Activated naive CD4-positive, alpha-beta T cell treated with Interleukin-2 at 50 U/mL for 16 hours (primary cell): ENCODE data around the gene TANC1.

ENCODE experiments used
- DNase-seq: peaks from one replicate; pipeline ENCODE4 v3.0.0-alpha.2; 2020

TANC1 gene

GRCh38 chr2:158996378-158996993, 28.0 kb downstream of the TANC1 start:
- no peak for DNase-seq

DNA sequence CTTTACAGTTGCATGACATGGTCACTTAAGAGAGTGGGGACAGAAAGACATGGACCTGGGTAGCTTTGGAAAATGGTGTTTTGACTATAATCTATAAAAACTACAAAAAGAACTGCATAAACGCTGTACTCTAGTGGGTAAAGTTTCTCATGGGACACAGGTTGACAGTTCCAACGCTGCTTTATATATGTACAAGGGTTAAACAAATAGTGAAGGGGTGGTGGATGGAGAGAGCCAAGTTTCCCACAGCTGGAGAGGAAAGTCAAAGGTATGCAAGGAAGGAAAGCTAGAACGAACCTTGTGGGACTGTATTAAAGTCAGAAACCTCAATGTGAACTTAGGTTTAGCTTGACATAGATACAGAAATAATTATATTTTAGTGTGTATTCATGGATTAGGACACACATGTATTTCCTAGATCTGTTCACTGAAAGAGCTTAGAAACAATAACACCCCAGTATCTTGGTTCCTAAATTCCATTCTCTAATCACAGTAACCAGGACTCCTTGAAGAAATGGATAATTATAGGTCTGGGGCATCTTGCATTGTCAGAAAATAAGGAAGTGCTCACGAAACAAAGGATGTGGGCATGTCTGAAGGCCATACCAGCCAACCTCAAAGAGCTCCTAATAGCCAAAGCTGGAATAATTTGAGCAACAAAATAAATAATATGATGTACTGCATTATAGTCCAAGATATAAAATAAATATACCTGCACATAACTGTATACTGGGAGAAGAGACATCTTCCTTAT, 28.8 kb downstream of the TANC1 start:
- DNase-seq: no peak

- DNase-seq: no peak
These were observed 30.3 kb downstream of the TANC1 start for GRCh38 chr2:158998551-158999248.

GRCh38 chr2:158999458-158999857, 31.0 kb downstream of the TANC1 start:
- DNase-seq: no peak

DNA sequence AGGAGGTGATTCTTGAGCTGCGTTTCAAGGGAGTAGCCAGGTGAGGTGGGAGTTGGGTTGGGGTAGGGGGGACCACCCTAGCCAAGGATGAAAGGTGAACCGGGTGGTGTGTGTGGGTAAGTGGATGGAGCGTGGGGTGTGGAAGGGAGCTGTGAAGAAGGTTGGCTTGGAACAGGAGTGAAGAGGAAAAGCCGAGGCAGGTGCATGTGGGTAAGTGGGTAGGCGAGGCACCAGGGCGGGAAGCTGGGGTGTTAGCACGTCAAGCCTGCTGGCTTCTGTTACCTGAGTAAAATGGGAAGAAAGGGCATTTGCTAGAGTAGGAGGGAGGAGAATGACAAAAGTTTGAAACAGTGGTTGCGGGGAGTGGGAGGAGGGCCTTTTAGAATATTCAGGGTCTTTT, 31.6 kb downstream of the TANC1 start:
- no peak for DNase-seq

DNA sequence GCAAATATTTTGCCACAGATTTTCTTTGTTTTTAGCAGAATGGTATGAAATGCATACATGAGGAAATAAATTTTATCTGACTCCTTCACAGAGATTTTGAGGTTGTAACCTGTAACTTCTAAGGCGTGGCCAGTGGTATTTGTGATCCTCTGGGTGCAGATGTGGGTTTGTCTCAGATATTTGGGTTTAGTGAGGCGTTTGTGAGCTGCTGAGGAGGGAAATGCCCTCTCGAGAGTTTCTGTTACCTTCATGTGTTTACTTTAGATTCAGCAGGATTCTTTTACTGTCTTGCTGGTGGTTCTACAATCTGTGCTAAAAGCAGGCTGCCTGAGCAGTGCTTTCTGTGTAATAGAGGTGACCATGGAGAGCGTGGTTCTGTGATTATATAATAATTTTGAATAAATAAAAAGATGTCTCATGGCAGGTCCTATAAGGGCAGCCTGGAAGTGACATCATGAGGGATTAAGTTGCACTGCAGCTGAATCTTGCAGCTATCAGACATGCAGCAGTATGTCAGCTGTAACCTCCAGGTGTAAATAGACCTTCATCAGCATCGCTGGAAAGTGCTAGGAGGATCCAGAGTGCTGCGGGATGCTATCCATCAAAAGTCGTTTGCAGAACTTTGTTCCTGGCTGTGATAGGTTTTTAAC, 34.1 kb downstream of the TANC1 start:
- DNase-seq: no peak

- no peak for DNase-seq
These were observed 35.1 kb downstream of the TANC1 start for GRCh38 chr2:159003555-159003954.

- no peak for DNase-seq
These were observed 36.4 kb downstream of the TANC1 start for GRCh38 chr2:159004849-159005248.

DNA sequence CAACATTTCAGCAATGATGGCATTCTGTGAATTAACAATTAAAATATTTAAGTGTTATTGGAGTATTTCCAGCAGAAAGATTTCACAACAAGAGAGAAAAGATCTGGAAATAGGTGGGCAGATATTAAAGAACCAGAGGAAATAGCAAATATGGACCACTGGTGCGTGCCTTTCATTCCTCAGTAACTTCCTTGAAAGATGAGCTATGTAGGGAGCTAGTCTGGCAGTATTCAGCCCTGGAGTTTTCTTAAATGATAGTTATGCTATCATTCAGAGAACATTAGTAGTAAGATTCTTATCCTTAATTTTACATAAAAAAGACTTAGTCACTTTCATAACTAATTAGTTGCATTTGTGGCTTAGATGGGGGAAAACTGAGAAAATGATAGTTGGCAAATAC, 41.5 kb downstream of the TANC1 start:
- no peak for DNase-seq

GRCh38 chr2:159010340-159010739, 41.9 kb downstream of the TANC1 start:
- DNase-seq: no peak

- DNase-seq: no peak
These were observed 42.5 kb downstream of the TANC1 start for GRCh38 chr2:159010963-159011362.

GRCh38 chr2:159012142-159012541, 43.7 kb downstream of the TANC1 start:
- no peak for DNase-seq

DNA sequence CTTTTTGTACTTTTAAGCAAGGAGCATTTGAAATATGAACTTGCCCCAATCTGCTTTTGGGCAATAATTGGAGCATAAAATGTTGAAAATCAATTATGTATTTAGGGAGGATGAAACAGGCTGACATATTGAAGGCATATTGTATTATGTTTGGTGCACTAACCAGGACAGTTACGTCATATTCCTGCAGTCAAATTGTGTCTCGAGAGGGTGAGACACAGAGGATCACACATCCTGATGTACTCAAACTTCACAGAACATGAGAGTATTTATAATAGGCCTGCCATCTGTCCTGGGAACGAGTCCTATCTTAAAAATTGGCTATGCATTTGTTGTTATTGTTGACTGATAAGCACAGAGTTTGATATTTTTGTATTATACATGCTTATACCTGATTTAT, 44.7 kb downstream of the TANC1 start:
- no peak for DNase-seq

DNA sequence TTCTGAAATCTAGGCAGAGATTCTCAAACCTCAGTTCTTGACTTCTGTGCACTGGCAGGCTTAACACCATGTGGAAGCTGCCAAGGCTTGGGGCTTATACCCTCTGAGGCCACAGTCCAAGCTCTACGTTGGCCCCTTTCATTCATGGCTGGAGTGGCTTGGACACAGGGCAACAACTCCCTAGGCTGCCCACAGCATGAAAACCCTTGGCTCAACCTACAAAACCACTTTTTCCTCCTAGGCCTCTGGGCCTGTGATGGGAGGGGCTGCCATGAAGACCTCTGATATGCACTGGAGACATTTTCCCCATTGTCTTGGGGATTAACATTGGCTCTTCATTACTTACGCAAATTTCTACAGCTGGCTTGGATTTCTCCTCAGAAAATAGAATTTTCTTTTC, 46.7 kb downstream of the TANC1 start:
- no peak for DNase-seq

DNA sequence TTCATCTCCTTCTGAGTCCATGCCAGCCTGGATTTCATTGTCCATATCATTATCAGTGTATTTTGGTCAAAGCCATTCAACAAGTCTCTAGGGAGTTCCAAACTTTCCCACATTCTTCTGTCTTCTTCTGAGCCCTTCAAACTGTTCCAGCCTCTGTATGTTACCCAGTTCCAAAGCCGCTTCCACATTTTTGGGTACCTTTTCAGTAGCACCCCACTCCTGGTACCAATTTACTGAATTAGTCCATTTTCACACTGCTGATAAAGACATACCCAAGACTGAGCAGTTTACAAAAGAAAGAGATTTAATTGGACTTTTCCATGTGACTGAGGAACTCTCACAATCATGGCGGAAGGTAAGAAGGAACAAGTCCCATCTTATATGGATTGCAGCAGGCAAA, 47.4 kb downstream of the TANC1 start:
- DNase-seq: no peak

- no peak for DNase-seq
These were observed 49.4 kb downstream of the TANC1 start for GRCh38 chr2:159017837-159018236.

DNA sequence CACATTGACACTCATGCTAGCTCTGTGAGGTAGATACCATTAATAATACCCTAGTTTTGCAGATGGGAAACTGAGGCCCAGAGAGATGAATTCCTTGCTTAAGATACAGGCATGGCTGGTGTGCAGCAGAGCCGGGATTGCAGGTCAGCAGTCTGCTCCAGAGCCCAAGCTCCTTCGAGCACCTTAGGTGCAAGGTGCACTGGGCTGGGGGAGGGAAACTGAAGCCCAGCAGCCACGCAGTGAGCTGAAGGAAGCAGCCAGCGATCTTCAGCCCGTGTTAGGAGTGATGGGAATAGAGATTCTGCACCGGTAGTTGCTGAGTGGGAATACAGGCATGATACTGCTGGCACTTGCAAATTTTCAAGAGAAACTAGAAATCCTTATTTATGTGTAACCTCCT, 50.6 kb downstream of the TANC1 start:
- DNase-seq: no peak

DNA sequence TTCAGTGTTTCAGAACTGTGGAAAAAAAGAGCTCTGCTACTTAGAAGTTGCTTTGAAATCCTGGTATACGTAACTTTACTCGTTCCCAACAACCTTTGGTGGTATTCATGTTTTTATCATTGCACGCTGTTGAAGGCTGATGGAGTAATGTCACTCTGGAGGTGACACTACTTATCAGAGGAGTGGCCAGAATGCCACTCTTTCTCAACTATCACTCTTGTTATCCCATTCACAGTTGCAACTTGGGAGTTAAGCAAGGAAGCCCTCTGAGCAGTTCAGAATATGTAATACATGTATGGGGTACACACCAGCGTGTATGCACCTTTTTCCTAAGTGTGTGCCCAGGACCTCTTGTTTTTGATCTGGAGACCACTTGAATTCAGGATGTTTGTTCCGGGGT, 53.6 kb downstream of the TANC1 start:
- no peak for DNase-seq

DNA sequence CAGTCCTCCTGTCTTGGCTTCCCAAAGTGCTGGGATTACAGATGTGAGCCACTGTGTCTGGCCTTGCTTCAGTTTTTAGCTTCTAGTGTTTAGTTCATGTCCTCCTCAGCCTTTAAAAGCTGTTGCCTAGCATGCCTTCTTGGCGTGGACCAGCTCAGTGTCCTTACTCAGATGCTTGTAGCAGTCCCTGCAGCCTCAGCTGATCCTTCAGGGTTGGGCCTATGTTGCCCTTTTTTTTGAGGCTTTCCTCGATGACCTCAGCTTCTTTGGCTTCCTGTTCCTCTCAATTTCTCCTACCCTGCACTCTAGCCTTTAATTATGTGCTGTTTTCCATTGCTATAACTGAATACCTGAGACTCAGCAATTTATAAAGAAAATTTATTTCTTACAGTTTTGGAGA, 57.7 kb downstream of the TANC1 start:
- no peak for DNase-seq

DNA sequence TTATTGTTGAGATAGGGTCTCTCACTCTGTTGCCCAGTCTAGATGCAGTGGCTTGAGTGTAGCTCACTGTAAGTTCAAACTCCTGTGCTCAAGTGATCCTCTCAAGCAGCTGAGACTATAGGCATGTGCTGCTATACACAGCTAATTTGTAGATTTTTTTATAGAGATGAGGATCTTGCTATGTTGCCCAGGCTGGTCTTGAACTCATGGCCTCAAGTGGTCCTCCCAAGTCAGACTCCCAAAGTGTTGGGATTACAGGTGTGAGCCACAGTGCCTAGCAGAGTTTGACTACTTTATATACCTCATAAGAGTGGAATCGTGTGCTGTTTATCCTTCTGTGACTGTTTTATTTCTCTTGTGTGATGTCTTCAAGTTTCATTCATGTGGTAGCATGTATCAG, 60.3 kb downstream of the TANC1 start:
- no peak for DNase-seq

GRCh38 chr2:159029936-159030335, 61.5 kb downstream of the TANC1 start:
- no peak for DNase-seq

DNA sequence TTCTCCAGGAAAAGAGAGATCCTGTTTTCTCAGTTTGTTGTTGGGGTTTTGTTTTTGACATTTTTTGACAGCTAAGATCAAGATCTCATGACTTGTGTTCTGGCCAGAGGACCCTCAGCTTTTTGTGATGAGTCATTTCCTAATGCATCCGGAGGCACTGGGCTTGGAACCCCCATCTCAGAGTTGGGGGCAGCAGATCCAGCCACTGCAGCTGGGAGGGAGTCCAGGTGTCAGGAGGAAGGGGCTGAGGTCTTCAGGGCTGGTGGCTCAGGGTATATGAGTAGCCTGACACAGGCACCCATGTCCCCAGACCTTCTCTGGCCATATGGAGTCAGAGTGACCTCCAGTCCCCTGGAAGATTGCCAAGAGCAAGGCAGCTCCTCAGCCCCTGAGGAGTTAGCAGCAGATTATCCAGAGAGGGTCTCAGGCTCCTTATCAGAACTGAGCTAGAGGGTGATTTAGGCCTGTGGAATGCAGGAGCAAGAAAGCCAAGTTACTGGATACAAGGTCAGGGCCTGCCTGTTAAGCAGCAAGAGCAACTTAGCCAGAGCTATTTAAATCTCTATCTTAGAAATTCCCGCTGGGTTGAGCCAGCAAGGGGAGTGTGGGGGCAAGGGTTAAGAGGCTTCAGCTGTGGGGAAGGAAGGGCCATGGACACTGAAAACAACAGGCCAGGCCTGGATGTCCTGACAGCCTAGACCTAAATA, 62.4 kb downstream of the TANC1 start:
- no peak for DNase-seq

DNA sequence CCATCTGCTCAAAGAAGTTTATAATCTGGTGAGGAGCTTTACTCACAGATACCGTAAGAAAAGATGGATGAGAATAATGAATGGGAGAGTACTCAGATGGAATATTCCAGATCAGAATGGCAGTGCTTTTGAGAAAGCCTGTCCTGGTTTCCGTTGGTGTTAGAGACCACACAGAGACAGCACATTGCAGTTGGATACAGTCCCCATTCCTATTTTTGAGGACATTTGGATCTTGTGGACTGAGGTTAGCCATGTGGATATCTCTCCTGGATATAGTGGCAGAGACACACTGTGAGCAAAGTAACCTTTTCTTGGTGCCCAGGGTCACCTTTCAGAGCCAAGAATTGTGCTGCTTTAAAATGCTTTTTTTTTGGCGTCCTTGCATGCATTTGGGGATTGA, 63.7 kb downstream of the TANC1 start:
- DNase-seq: no peak
